HG03103 (cell line): Measurements from ENCODE around the gene CCDC32.
"Not testable (repeated sequence)": the region's sequence is repeated elsewhere in the genome, so short reads cannot be mapped to it uniquely, and the experiment has no call there.

ENCODE experiments used
- ATAC-seq: cut with Tn5 transposase; IDR thresholded peaks from one replicate; pipeline ENCODE4 v1.9.1; 2021; ENCODE audit warnings: low read depth; ENCODE audit not compliant: unreplicated experiment

The CCDC32 gene, protein sequence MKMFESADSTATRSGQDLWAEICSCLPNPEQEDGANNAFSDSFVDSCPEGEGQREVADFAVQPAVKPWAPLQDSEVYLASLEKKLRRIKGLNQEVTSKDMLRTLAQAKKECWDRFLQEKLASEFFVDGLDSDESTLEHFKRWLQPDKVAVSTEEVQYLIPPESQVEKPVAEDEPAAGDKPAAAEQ

DNA sequence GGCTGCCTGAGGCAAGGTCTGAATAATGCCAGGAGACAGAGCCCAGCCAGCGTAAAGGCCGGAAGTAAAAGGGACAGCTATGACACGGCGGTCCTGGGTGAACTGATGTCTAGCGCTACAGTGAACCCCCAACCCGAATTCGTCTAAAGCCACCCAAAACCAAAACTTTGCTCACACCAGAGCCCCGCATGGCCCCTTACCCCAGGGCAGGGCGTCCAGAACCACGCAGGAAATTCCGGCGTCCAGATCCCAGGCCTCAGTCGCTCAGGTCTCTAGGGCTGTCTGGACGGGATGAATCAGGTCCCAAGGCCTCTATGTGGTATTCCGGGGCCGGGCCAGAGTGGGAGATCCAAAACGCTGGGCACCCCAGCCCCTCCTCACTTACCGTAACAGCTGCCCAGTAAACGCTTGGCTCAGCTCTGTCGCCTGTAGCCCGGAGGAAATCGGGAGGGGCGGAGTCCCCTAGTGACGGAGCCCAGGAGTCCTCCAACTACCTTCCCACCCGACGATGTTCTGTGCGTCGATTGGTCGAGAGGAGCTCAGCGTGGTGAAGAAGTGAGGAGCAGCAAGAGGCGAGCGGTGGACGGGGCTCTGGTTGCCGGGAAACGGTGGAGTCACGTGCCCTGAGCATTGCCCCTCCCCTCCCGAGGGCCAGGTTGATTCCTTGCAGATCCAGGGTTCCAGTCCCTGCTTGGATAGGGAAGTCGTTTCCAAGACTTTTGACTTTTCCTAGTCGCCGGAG lies at the start of gene CCDC32:
Gene CCDC32, minus strand, starts transcription at position 452 of the 742 bp plus-strand sequence. CDS start 2,027 bp downstream, outside the sequence.
- peak; percentile 95 for ATAC-seq

DNA sequence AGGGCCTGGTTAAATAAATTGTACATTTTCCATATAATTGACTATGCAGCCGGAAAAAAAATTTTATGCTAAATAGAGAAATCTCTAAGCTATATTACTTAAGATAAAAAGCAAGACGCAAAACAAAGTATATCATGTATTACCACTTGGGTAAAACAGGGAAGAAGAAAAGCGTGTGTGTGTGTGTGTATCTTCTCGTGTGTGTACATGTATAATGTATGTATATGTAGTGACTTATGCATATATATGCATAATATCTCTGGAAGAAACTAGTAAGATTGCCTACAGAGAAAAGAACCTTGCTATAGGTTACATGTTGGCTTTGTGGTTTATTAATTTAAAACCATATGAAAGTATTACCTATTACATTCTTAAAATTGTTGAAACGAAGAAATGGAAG lies 48.2 kb upstream of the CCDC32 start:
- no peak for ATAC-seq

DNA sequence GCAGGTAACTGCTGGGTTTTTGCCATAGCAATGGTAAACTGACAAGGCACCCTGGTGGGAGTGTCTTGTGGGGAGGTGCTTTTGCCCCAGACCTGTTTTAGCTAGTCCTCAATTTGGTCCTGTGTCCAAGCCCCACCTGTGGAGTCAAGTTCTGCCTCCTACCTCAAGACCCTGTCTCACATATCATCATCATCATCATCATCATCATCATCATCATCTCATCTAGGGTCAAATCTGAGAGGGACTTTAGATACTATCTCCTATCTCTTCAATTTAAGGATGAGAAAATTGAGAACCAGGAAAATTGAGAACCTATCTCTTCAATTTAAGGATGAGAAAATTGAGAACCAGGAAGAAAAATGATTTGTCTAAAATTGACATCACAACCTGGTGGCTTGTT lies 39.1 kb upstream of the CCDC32 start:
- no peak for ATAC-seq

DNA sequence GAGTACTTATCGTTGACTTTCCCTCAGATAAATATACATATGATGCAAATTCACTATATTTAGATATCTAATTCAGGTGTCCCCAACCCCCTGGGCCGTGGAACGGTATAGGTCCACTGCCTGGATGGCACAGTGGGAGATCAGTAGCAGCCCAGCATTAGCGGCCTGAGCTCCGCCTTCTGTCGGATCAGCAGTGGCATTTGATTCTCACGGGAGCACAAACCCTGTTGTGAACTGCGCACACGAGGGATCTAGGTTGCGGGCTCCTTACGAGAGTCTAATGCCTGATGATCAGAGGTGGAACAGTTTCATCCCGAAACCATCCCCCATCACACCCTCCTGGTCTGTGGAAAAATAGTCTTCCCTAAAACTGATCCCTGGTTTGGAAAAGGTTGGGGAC lies 36.1 kb upstream of the CCDC32 start:
- no peak for ATAC-seq

DNA sequence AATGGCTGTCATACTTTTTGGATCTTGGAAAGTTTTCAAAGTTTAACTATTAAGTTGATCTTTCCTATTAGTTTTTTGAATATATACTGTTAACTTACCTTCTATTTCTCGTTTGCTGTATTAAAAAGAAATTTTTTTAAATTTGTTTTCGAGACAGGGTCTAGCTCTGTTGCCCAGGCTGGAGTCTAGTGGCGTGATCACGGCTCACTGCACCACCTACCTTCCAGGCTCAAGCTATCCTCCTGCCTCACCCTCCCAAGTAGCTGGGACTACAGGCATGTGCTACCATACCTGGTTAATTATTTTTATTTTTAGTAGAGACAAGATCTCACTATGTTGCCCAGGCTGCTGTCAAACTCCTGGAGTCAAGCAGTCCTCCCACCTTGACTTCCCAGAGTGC lies 33.8 kb upstream of the CCDC32 start:
- no peak for ATAC-seq

DNA sequence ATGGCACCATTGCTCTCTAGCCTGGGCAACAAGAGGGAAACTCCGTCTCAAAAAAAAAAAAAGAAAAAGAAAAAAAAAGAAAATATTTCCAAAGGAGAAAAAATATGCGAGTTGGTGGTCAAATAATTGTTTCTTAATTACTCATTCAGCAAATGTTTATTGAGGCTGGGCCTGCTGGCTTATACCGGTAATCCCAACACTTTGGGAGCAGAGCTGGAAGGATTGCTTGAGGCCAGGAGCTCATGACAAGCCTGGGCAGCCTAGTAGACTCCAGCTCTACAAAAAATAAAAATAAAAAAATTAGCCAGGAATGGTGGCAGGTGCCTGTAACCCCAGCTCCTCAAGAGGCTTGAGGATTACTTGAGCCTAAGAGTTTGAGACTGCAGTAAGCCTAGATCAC lies 33.3 kb upstream of the CCDC32 start:
- ATAC-seq: no peak

DNA sequence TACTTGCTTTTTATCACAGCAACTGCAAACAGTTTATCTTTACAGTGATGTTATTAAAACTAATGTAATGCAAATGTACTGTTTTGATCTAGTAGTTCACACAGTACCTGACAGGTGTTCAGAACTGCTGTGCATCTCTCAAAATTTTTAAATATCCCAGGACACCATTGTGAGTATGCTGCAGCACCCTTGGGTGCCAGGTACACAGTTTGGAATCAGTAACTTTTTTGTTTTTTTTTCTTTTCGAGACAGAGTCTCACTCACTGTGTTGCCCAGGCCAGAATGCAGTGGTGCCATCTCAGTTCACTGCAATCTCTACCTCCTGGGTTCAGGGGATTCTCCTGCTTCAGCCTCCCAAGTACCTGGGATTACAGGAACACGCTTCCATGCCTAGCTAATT lies 32.2 kb upstream of the CCDC32 start:
- no peak for ATAC-seq

DNA sequence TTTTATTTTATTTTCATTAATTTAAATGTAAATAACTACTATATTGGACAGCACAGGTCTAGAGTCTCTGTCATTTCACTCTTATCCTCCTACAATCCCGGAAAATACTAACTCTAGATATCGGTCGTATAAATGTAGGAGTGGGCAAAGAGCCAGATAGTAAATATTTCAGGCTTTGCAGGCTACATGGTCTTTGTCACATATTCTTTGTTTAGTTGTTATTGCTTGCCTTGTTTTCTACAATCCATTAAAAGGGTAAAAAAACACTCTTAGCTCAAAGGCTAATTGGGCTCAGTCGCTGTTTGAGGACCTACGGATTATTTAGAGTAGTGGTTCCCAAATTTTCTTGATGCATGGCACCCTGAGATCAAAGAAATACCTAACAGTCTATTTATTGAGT lies 30.9 kb upstream of the CCDC32 start:
- ATAC-seq: no peak

DNA sequence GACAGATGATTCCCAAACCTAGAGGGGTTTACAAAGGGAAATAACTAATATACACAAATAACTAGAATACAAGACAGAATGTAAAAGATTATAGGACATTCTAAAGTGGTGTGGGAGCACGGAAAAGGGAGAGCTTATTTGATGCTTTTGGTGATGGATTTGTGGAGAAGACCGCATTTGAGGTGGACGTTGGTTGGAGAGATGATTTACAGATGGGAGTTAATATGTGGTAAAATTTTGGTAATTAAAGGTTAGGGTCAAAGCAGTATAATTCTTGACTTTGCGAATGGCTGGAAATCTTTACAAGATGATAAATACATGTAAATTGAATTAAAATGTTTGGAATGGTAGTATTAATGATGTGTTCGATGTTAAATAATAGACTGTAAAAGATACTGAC lies 30.4 kb upstream of the CCDC32 start:
- ATAC-seq: no peak

DNA sequence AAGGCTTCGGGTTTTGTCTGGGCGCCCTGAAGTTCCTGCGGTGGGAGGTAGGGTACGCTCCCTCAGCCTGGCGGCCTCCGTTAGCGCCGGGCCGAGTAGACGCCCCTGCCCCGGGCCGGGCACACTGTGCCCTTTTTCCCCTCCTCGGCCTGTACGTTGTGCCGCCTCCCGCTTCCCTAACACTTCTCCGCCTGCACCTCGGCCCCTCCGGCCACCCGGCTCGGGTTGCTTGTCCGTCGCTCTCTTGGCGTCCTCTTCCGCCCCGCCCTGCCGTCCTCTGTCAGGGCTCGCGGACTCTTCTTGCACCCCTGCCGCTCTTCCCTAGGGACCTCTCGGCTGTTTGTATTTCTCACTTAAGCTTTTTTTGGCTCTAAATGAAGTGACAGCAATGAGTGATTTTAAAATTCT lies 29.6 kb upstream of the CCDC32 start:
- ATAC-seq: peak; percentile 35

DNA sequence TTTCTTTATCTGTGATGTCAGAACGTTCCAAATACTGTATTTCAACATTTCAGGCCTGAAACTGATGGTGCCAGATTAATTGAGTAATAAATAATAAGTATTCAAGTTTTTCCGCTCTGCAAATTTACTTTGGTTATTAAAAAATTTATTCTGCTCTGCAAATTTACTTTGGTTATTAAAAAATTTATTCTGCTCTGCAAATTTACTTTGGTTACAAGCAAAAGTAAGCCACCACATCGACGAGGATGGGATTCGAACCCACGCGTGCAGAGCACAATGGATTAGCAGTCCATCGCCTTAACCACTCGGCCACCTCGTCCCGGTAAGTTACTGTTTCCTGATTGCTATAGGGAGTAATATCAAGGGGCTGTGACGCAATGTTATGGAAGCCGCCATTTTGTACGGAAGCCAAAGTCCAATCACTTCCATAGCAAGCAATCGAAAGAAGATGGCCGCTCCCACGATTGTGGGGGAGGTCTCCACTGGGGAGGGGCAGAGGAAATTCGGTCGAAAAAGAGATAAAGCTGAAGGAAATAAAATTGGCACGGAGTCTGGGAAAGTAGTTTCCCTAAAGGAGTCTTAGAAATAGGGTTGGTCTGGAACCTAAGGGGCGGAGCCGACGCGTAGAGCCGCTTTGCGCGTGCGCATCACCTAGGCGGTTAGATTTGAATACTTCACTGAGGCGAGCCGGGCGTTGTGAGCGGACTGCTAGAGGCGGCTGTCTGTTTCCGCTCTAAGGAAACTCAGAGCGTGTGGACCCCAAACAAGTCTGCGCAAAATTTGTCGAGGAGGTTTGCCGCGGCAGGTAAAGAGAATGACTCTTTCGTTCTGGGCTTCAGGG lies 29.0 kb upstream of the CCDC32 start, which contains the start of gene KNL1:
Gene KNL1, plus strand, starts transcription at position 662 of the 841 bp plus-strand sequence. CDS start 8,683 bp downstream, outside the sequence.
- peak; percentile 63 for ATAC-seq

DNA sequence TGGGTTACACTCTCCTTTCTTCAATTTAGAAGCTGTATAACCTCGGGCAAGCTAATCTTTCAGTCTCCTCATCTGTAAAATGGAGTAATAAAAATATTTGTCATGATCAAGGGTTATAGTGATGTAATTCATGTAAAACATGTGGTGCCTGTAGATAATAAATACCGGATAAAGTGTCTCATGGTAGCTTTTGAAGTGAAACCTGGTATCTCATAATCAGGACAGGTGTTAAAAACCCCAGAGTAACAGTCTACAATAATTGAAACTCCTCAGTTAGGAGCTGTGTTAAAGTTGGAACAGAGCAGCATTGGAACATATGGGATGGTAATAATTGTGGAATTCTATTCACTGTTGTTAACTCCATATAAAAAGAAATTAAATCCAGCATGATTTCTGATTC lies 28.3 kb upstream of the CCDC32 start:
- ATAC-seq: no peak

DNA sequence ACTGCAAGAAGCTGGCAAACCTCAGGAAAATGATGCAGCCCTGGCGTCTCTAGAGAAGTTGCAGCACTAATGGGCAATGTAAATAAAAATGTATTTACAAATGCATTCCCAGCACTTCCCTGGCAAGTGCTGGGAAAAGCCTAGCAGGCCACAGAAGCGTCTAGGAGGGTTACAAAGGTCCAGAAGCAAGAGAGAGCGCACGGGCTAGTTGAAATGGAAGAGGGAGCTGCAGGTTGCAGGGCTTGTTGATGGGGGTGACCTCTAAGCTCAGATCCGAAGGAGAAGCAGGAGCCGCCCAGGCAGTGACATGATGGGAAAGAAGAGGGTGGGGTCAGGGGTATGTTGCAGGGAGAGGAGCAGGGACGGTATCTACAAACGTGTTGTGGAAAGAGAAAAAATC lies 26.5 kb upstream of the CCDC32 start:
- ATAC-seq: no peak

DNA sequence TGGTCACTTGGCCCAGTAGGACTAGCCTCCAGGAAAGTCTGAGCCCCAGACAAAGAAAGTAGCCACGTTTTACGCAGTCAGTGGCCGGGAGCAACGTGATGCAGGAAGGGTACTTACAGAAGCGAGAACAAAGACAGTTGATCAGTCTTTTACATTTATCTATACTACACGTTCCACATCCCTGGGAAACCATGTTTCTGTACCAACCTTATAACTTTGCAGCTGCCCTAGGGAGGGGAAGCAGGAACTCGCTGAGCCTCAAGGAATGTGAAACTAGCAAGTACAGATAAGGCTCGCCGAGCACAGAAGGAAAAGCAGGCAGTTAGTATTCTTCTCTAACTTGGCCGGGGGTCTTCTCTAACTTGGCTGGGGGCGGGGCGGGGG lies 25.8 kb upstream of the CCDC32 start:
- ATAC-seq: no peak

DNA sequence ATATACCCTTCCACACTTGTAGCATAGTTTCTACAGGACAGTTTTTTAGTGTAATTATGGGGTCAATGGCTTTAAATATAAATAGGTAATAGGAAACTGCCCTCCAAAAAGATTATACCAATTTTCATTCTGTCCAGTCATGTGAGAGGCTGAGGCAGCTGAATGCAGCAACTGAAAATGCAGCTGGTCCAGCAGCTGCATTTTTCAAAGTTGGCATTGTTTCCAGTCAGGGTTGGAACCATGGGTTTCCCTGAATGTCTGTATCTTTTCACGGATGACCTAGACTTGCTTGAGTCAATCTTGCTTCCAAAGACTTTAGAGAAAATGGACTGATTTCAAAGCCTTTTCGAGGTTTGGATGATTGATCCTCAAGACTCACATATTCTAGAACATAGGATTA lies 19.3 kb upstream of the CCDC32 start:
- ATAC-seq: no peak

DNA sequence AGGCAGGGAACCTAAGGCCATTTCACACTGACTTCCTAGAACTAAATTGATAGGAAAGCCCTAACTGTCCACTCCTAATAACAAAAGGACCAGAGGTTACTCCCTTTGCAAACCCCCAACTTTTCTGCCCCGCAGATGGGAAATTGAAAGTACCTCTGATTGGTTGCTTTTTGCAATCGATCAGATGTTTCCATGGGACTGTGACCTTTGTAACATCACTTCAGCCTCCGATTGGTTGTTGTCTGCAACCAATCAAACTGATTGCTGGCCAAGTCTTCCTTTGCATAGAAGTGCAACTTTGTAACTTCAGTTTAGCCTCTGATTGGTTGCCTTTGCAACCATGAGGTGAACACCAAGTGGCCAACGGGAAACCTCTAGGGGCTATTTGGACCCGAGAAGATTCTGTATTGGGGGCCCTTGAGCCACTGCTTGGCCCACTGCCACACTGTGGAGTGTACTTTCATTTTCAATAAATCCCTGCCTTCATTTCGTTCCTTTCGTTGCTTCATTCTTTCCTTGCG lies 17.9 kb upstream of the CCDC32 start:
- no peak for ATAC-seq

DNA sequence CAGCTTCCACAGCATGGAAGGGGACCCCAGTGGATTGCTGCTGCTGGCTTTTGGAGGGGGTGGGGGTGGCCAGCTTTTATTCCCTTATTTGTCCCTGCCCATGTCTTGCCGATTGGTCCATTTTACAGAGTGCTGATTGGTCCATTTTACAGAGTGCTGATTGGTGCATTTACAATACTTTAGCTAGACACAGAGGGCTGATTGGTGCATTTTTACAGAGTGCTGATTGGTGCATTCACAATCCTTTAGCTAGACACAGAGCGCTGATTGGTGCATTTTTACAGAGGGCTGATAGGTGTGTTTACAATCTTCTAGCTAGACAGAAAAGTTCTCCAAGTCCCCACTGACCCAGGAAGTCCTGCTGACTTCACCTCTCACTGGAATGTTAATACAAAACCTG lies 17.0 kb upstream of the CCDC32 start:
- not testable (repeated sequence) for ATAC-seq

DNA sequence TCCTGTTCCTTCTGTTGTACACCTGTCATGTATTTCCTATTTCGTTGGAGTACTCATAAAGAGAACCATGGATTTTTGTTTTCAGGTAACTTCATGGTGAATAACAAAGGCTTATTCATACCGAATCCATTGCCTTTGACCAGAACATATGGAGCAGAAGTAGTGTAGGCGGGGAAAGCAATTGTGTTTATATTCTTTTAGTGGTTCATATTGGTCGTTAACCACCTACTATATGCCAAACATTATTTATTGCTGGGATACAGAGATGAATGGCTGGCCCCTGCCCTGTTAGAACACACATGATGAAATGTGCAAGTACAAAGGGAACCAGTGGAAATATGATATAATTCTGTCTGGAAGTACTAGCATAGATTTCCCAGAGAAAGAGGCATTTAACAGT lies 14.1 kb upstream of the CCDC32 start:
- ATAC-seq: no peak

DNA sequence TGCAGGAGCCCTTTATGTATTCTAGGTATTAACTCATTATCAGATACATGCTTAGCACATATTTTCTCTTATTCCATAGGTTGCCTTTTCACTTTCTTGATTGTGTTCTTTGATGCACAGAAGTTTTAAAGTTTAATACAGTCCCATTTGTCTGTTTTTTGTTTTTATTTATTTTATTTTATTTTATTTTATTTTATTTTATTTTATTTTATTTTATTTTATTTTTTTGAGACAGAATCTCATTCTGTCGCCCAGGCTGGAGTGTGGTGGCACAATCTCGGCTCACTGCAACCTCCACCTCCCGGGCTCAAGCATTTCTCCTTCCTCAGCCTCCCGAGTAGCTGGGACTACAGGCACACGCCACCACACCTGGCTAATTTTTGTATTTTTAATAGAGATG lies 12.1 kb upstream of the CCDC32 start:
- ATAC-seq: not testable (repeated sequence)

DNA sequence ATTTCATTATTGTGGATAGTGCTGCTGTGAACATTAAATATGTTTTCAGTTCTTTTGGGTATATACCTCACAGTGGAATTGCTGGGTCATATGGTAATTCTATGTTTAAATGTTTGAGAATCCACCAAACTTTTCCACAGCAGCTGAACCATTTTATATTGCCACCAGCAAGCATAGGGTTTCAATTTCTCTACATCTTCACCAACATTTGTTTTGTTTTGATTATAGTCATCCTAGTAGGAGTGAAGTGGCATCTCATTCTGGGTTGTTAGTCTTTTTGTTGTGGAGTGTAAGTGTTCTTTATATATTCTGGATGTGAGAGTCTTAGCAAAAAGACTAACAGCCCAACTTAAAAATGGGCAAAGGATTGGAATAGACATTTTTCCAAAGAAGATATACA lies 10.3 kb upstream of the CCDC32 start:
- no peak for ATAC-seq
